CD4-positive, alpha-beta memory T cell (primary cell): ENCODE measurements around the gene MALAT1. TPM values are rescaled to one million over a fixed set of nuclear protein-coding genes. Genes with fewer than 3 reads are reported as not detected.

Source experiments
- CTCF ChIA-PET: fragments of 350-600 bp; sonication (Branson Sonifier 250); formaldehyde crosslinking; loops from one replicate; lab custom pipeline; 2021; ENCODE audit warnings: inconsistent platforms; ENCODE audit not compliant: partially characterized antibody; lab: Charles Lee
- POLR2A ChIA-PET: fragments of 350-600 bp; sonication (Branson Sonifier 250); formaldehyde crosslinking; loops from one replicate; lab custom pipeline; 2021; ENCODE audit not compliant: partially characterized antibody; lab: Charles Lee
- DNase-seq, 5 donors: peaks; one replicate each; pipeline versions ENCODE4 v3.0.0 to v3.0.0-alpha.2; 2020 to 2022; ENCODE audit warnings: mixed read lengths in 1 of 5
- H3K27ac ChIP-seq: one replicate; pipeline ENCODE4 v1.7.0; 2013; ENCODE audit warnings: low read depth, low read length
- H3K27me3 ChIP-seq: 2 replicates; pipeline ENCODE4 v1.7.0; 2013; ENCODE audit warnings: mild to moderate bottlenecking, low read length, moderate library complexity; ENCODE audit not compliant: insufficient read depth
- H3K36me3 ChIP-seq: 2 replicates; pipeline ENCODE4 v1.7.0; 2013; ENCODE audit warnings: mild to moderate bottlenecking, low read length, moderate library complexity; ENCODE audit not compliant: insufficient read depth
- H3K4me1 ChIP-seq: 2 replicates; pipeline ENCODE4 v1.7.0; 2013; ENCODE audit warnings: mild to moderate bottlenecking, low read length, moderate library complexity; ENCODE audit not compliant: insufficient read depth
- H3K4me3 ChIP-seq, 2 donors: one replicate each; pipeline ENCODE4 v1.7.0; 2013; ENCODE audit warnings: low read length in 2 of 2, mild to moderate bottlenecking in 1 of 2
- H3K9me3 ChIP-seq, 2 donors: one replicate each; pipeline ENCODE4 v1.7.0; 2013; ENCODE audit warnings: low read length in 2 of 2, control low read depth in 1 of 2; ENCODE audit not compliant: control insufficient read depth in 1 of 2
- H3K27ac Mint-ChIP-seq, 7 donors: one replicate each; pipeline ENCODE4 v1.8.0; 2020 to 2021; ENCODE audit warnings: mixed read lengths in 7 of 7, mild to moderate bottlenecking in 6 of 7, inconsistent platforms in 3 of 7, moderate library complexity in 3 of 7
- H3K27me3 Mint-ChIP-seq, 2 donors: one replicate each; pipeline ENCODE4 v1.8.0; 2020 to 2021; ENCODE audit warnings: mixed read lengths in 2 of 2
- H3K36me3 Mint-ChIP-seq, 2 donors: one replicate each; pipeline ENCODE4 v1.8.0; 2020 to 2021; ENCODE audit warnings: mixed read lengths in 2 of 2, inconsistent platforms in 1 of 2, mild to moderate bottlenecking in 1 of 2
- H3K4me1 Mint-ChIP-seq, 4 donors: one replicate each; pipeline ENCODE4 v1.8.0; 2020 to 2021; ENCODE audit warnings: mixed read lengths in 4 of 4, mild to moderate bottlenecking in 1 of 4
- H3K4me3 Mint-ChIP-seq, 8 donors: one replicate each; pipeline ENCODE4 v1.8.0; 2020 to 2021; ENCODE audit warnings: mixed read lengths in 8 of 8, mild to moderate bottlenecking in 7 of 8, moderate library complexity in 6 of 8, inconsistent platforms in 3 of 8
- H3K9me3 Mint-ChIP-seq, 8 donors: one replicate each; pipeline ENCODE4 v1.8.0; 2020 to 2021; ENCODE audit warnings: mixed read lengths in 8 of 8, mild to moderate bottlenecking in 5 of 8, inconsistent platforms in 3 of 8, moderate library complexity in 1 of 8
- intact Hi-C: fragments of 100-400 bp; cut with micrococcal nuclease; formaldehyde crosslinking; loops from one replicate; pipeline ENCODE4 v1.15.1; 2023
- polyA plus RNA-seq, 2 donors: library from polyadenylated mRNA; unstranded; fragments of 300-500 nt; fragmentation: Illumina TruSeq; gene quantifications; one replicate each; pipeline ENCODE4 v1.2.3, GENCODE V29; 2021
- total RNA-seq, 2 experiments: library from RNA; stranded (reverse); gene quantifications; one replicate each; pipeline ENCODE4 v1.2.3, GENCODE V29; 2021

MALAT1 gene
- total and polyA plus RNA-seq, 4 experiments from 2014 or later = 2,969 to 29,932 (median 16,273) TPM

DNA sequence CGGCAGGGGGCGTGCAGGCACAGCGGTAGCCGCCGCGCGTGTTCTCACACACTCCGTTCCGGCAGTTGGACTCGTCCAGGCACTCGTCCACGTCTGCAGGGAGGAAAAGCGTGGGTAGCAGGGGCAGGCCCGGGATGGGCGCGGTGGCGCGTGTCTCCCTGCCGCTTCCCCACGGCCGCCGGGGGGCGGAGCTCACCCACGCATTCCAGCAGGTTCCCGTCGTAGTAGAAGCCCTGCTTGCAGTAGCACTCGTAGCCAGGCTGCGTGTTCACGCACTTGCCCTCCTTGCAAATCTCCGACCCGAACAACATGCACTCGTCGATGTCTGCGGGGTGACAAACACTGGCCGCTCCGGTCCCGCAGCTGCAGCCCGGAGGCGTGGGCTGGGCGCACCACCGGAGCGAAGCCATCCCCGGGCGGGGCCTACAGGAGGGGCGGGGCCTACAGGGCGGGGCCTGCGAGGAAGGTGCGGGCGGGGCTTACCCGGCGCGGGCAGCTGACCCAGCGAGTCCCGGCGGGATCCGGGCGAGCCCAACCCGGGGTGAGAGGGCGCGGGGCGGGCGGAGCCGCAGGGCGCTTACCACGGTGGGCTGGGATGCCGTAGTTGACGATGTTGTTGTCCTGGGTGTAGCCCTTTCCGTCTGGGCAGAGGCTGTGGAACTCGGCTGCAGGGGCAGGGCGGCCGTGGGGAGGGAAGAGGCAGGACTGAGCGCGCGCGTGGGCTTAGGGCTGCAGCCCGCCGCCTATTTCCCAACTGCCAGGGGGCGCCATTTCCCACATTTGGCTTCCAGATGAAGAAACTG is 41.6 kb downstream of the MALAT1 start:
- peak; percentile 90 to 95 (median 91) for DNase-seq
- Mint-ChIP-seq H3K27me3 (no peaks in the 10 kb centered on the region), H3K4me3 (peak overlapping the region; percentile 82 to 90 (median 87)), H3K36me3 (peaks cover 0 to 22% of the 10 kb centered on the region in 2 donors), H3K27ac (peak overlapping the region; percentile 81 to 95 (median 87)), H3K9me3 (no peaks in the 10 kb centered on the region), H3K4me1 (peaks cover 12 to 36% (median 16%) of the 10 kb centered on the region in 4 donors)
- Histone ChIP-seq H3K36me3 (peaks cover 7% of the 10 kb centered on the region), H3K27ac (peak overlapping the region; percentile 55), H3K9me3 (no peaks in the 10 kb centered on the region), H3K4me3 (peak overlapping the region; percentile 73 to 91), H3K27me3 (no peaks in the 10 kb centered on the region), H3K4me1 (peaks cover 17% of the 10 kb centered on the region)
- intact Hi-C loops = loop anchor here (1.0 kb wide), 7 partner anchors 12 to 98 kb away; partner anchors contain the start of genes PCNX3, SCYL1 and SIPA1
- ChIA-PET POLR2A (interaction anchor here (0.7 to 10.5 kb wide), 30 partner anchors 8 to 171 kb away, joined by 3 to 181 read pairs (median 8); partner anchors contain the start of genes EHBP1L1, FAM89B, FRMD8 and KCNK7), CTCF (interaction anchor here (0.7 to 7.9 kb wide), 29 partner anchors 9 to 185 kb away, joined by 3 to 124 read pairs (median 5); partner anchors contain the start of genes EHBP1L1, FAM89B, KCNK7 and PCNX3)

DNA sequence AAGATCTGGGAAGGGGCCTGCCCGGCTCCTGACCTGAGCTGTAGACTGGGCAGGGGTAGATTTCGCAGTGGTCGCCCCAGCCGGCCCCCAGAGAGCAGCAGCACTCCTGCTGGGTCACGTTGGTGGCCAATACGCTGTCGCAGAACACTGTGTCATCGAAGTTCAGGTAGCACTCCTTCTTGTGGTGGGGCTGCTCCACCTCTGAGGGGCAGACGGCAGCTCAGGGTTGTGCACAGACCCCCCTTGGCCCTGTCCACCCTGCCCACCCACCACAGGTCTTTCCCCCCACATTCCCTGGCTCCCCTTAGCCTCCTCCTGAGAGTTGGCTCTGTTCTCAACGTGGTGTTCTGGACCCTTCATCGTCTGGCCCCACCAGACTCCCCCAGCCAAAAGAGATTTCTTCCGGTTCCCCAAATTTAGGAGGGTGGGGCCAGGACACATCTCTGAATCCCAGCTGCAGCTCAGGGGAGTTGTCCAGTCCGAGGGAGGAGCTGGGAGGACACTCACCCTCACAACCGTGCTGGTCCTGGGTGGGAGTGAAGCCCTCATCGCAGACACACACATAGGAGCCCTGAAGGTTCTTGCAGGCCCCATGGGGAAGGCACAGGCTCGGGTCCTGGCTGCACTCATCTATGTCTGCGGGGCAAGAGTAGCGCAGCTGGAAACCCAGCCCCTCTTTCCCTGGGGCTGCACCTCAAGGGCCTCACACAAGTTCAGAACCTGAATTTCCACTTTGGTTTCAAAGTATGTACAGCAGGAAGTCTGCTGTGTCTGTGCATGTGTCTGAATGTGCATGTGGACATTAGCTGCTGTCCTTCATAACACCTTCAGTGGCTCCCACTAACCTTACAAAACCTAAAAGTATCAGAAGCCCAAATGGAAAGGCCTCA is 42.5 kb downstream of the MALAT1 start:
- peak in 1 of 5 donors; percentile 41 for DNase-seq
- Histone ChIP-seq H3K4me3 (peak overlapping the region in 1 of 2 donors; percentile 91), H3K36me3 (peaks cover 7% of the 10 kb centered on the region), H3K27me3 (no peaks in the 10 kb centered on the region), H3K4me1 (peaks cover 26% of the 10 kb centered on the region), H3K27ac (peak overlapping the region; percentile 55), H3K9me3 (no peaks in the 10 kb centered on the region)
- Mint-ChIP-seq H3K36me3 (peaks cover 0 to 19% of the 10 kb centered on the region in 2 donors), H3K4me3 (peak overlapping the region; percentile 74 to 90 (median 87)), H3K27ac (peak overlapping the region; percentile 81 to 95 (median 87)), H3K9me3 (no peaks in the 10 kb centered on the region), H3K4me1 (peaks cover 19 to 44% (median 23%) of the 10 kb centered on the region in 4 donors), H3K27me3 (no peaks in the 10 kb centered on the region)
- ChIA-PET POLR2A (interaction anchor here (0.7 to 10.5 kb wide), 26 partner anchors 8 to 170 kb away, joined by 3 to 181 read pairs (median 8); partner anchors contain the start of genes EHBP1L1, FAM89B, KCNK7 and LTBP3), CTCF (interaction anchor here (0.6 to 7.9 kb wide), 25 partner anchors 10 to 122 kb away, joined by 3 to 124 read pairs (median 6); partner anchors contain the start of genes EHBP1L1, FAM89B, KCNK7 and PCNX3)
- intact Hi-C loops = no loop called here

GRCh38 chr11:65542738-65543390 is 44.0 kb downstream of the MALAT1 start:
- intact Hi-C loops = no loop called here

GRCh38 chr11:65545853-65546216 is 47.0 kb downstream of the MALAT1 start:
- Histone ChIP-seq H3K9me3 (no peaks in the 10 kb centered on the region), H3K4me3 (peak overlapping the region in 1 of 2 donors; percentile 41), H3K4me1 (peaks cover 49% of the 10 kb centered on the region), H3K27ac (peak overlapping the region; percentile 59), H3K27me3 (no peaks in the 10 kb centered on the region), H3K36me3 (no peaks in the 10 kb centered on the region)
- Mint-ChIP-seq H3K9me3 (no peaks in the 10 kb centered on the region), H3K4me1 (peaks cover 32 to 65% (median 46%) of the 10 kb centered on the region in 4 donors), H3K27ac (peak overlapping the region; percentile 81 to 97 (median 94)), H3K27me3 (no peaks in the 10 kb centered on the region), H3K4me3 (peak overlapping the region; percentile 8 to 92 (median 58)), H3K36me3 (peaks cover 4 to 17% of the 10 kb centered on the region in 2 donors)
- intact Hi-C loops = no loop called here
- no peak for DNase-seq
- ChIA-PET POLR2A (interaction anchor here (0.8 to 10.5 kb wide), 16 partner anchors 9 to 123 kb away, joined by 3 to 181 read pairs (median 6); partner anchors contain the start of genes EHBP1L1, FAM89B, LTBP3 and MAP3K11), CTCF (interaction anchor here (0.9 to 7.9 kb wide), 6 partner anchors 13 to 42 kb away, joined by 3 to 124 read pairs (median 4); partner anchors contain the start of genes EHBP1L1 and FAM89B)

More at GRCh38 chr11:65542738-65543390, 44.0 kb downstream of the MALAT1 start:
- ChIA-PET POLR2A (interaction anchor here (1.0 to 10.5 kb wide), 10 partner anchors 10 to 51 kb away, joined by 3 to 181 read pairs (median 53); partner anchors contain the start of genes EHBP1L1, FAM89B, KCNK7 and MALAT1), CTCF (interaction anchor here (1.5 to 7.9 kb wide), 8 partner anchors 8 to 70 kb away, joined by 3 to 124 read pairs (median 40); partner anchors contain the start of genes EHBP1L1, FAM89B and ZNRD2)
- H3K27ac ChIP-seq = no peak overlapping the region
- H3K4me3 ChIP-seq = no peak overlapping the region
- H3K36me3 ChIP-seq = peaks cover 6% of the 10 kb centered on the region
- H3K27ac Mint-ChIP-seq = peak overlapping the region; percentile 0 to 96 (median 25)
- H3K9me3 Mint-ChIP-seq = no peaks in the 10 kb centered on the region
- H3K9me3 ChIP-seq = no peaks in the 10 kb centered on the region
- DNase-seq = no peak
- peaks cover 0 to 14% of the 10 kb centered on the region in 2 donors for H3K36me3 Mint-ChIP-seq
- H3K4me1 ChIP-seq = peaks cover 41% of the 10 kb centered on the region
- H3K4me3 Mint-ChIP-seq = peak overlapping the region in 1 of 8 donors; percentile 3
- no peaks in the 10 kb centered on the region for H3K27me3 Mint-ChIP-seq
- no peaks in the 10 kb centered on the region for H3K27me3 ChIP-seq
- H3K4me1 Mint-ChIP-seq = peaks cover 23 to 55% (median 32%) of the 10 kb centered on the region in 4 donors

DNA sequence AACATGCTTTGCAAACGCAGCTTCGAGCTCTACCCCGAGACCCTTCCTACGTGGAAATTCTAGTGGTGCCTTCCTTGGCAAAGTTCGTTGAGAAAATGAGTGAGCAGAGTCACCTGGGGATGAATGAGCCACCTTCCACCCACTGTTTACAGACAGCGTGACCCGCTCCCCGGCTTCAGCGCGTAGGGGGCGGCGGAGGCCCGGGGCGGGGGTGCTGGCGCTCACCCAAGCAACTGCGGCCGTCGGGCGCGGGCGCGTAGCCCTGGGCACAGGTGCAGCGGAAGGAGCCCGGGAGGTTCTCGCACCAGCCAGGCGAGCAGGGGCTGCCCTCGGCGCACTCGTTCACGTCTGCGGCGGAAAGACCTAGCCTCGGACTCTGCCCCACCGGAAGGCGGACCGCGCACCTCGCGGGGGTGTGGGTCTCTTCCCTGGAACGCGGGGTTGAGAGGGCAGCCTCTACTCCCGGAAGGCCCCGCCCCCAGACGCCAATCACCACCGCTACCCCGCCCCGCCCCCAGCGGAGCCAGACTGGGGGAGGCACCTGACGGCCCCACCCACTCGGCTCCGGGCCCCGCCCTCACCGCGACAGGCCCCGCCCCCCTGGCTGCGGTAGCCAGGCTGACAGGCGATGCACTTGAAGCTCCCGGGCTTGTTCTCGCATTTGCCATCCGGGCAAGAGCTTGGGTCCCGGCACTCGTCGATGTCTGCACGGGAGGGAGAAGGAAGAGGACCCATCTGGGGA is 47.5 kb downstream of the MALAT1 start:
- Histone ChIP-seq H3K4me1 (peaks cover 46% of the 10 kb centered on the region), H3K36me3 (peaks cover 3% of the 10 kb centered on the region), H3K4me3 (peak overlapping the region in 1 of 2 donors; percentile 41), H3K27me3 (no peaks in the 10 kb centered on the region), H3K9me3 (no peaks in the 10 kb centered on the region), H3K27ac (peak overlapping the region; percentile 59)
- ChIA-PET POLR2A (interaction anchor here (0.7 to 10.5 kb wide), 27 partner anchors 9 to 313 kb away, joined by 3 to 181 read pairs (median 4); partner anchors contain the start of genes EHBP1L1, FAM89B, LTBP3 and MALAT1), CTCF (interaction anchor here (0.9 to 7.9 kb wide), 6 partner anchors 13 to 41 kb away, joined by 3 to 124 read pairs (median 4); partner anchors contain the start of genes EHBP1L1 and FAM89B)
- intact Hi-C loops = no loop called here
- Mint-ChIP-seq H3K27ac (peak overlapping the region; percentile 81 to 97 (median 94)), H3K27me3 (no peaks in the 10 kb centered on the region), H3K9me3 (no peaks in the 10 kb centered on the region), H3K4me1 (peaks cover 31 to 65% (median 43%) of the 10 kb centered on the region in 4 donors), H3K4me3 (peak overlapping the region; percentile 79 to 92 (median 80)), H3K36me3 (peaks cover 5 to 18% of the 10 kb centered on the region in 2 donors)
- DNase-seq = peak; percentile 96 to 99 (median 97)
